ENCODE data around the gene FOXA2.

- TF ChIP-seq, protein P1, sequence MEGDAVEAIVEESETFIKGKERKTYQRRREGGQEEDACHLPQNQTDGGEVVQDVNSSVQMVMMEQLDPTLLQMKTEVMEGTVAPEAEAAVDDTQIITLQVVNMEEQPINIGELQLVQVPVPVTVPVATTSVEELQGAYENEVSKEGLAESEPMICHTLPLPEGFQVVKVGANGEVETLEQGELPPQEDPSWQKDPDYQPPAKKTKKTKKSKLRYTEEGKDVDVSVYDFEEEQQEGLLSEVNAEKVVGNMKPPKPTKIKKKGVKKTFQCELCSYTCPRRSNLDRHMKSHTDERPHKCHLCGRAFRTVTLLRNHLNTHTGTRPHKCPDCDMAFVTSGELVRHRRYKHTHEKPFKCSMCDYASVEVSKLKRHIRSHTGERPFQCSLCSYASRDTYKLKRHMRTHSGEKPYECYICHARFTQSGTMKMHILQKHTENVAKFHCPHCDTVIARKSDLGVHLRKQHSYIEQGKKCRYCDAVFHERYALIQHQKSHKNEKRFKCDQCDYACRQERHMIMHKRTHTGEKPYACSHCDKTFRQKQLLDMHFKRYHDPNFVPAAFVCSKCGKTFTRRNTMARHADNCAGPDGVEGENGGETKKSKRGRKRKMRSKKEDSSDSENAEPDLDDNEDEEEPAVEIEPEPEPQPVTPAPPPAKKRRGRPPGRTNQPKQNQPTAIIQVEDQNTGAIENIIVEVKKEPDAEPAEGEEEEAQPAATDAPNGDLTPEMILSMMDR (IDR thresholded peaks at IDR 0.05): no peak
- no peak for TF ChIP-seq EP300 (IDR thresholded peaks at IDR 0.05)
- TF ChIP-seq POLR2AphosphoS5 (IDR thresholded peaks at IDR 0.05): no peak
These were observed 34.9 kb upstream of the FOXA2 start for GRCh38 chr20:22619272-22619671.
